A549 (cell line): ENCODE measurements around the gene P4HA1. TPM values are rescaled to one million over a fixed set of nuclear protein-coding genes. Genes with fewer than 3 reads are reported as not detected.

ENCODE experiments used
- ATAC-seq, 2 experiments: fragments of 200-7000 bp in 1 of 2; fragments of >200 bp in 1 of 2; cut with Nextera tagmentation in 1 of 2; cut with Tn5 transposase in 1 of 2; 3 replicates each; pipeline versions ENCODE4 v1.8.0 to v1.9.1; 2018 to 2020; ENCODE audit warnings: mild to moderate bottlenecking in 1 of 2, moderate library complexity in 1 of 2
- CTCF ChIA-PET: fragments of 300-600 bp; sonication (Branson Sonifier 250); formaldehyde crosslinking; extraction: SDS; loops from one replicate; lab custom pipeline; 2021; ENCODE audit warnings: antibody characterized with exemption, inconsistent platforms; lab: Yijun Ruan, JAX
- POLR2A ChIA-PET: fragments of 350-600 bp; formaldehyde crosslinking; extraction: SDS; loops from one replicate; lab custom pipeline; 2021; ENCODE audit warnings: antibody characterized with exemption, inconsistent platforms; lab: Yijun Ruan, JAX
- DNase-seq, 2 experiments: peaks; one replicate each; pipeline versions ENCODE4 v3.0.0 to v3.0.0-alpha.2; 2011 to 2016; ENCODE audit warnings: low read depth in 1 of 2, low spot score in 1 of 2
- FAIRE-seq: peaks from 2 replicates; lab custom pipeline; 2011; peaks lifted over from hg19 to GRCh38; lab: Jason Lieb, UNC
- H3K27ac ChIP-seq, 2 experiments: fragments of >200 bp; sonication (Bioruptor Twin); formaldehyde crosslinking; 3 replicates each; pipeline ENCODE4 v1.5.1; 2016 to 2017
- H3K4me1 ChIP-seq: fragments of >200 bp; sonication (Bioruptor Twin); formaldehyde crosslinking; 3 replicates; pipeline ENCODE4 v1.6.1; 2016
- H3K4me2 ChIP-seq: fragments of >200 bp; sonication (Bioruptor Twin); formaldehyde crosslinking; 3 replicates; pipeline ENCODE4 v1.6.1; 2016
- H3K4me3 ChIP-seq: fragments of >200 bp; sonication (Bioruptor Twin); formaldehyde crosslinking; 3 replicates; pipeline ENCODE4 v1.5.1; 2016
- H3K9me3 ChIP-seq: fragments of >200 bp; sonication (Bioruptor Twin); formaldehyde crosslinking; 3 replicates; pipeline ENCODE4 v1.6.1; 2016
- ATOH8 ChIP-seq: fragments of 250-450 bp; sonication (Bioruptor Pico); IDR thresholded peaks from 2 replicates; pipeline ENCODE4 v1.5.0; 2020; ENCODE audit warnings: low read depth, mild to moderate bottlenecking, moderate library complexity
- BCL3 ChIP-seq: fragments of >200 bp; sonication (Bioruptor Twin); formaldehyde crosslinking; IDR thresholded peaks from 3 replicates; pipeline ENCODE4 v1.6.1; 2016
- CBX8 ChIP-seq: fragments of 200-600 bp; sonication (generic); IDR thresholded peaks from 2 replicates; pipeline ENCODE4 v1.6.1; 2016
- EHMT2 ChIP-seq: fragments of 200-600 bp; sonication (generic); IDR thresholded peaks from 2 replicates; pipeline ENCODE4 v1.6.1; 2016; ENCODE audit warnings: antibody characterized with exemption, low read depth, mild to moderate bottlenecking, moderate library complexity
- ELK1 ChIP-seq: fragments of 150-350 bp; IDR thresholded peaks from 2 replicates; pipeline ENCODE4 v1.6.1; 2014; ENCODE audit warnings: low read depth, mild to moderate bottlenecking, low read length
- EP300 ChIP-seq, 2 experiments: fragments of >200 bp; sonication (Bioruptor Twin); formaldehyde crosslinking; IDR thresholded peaks; 2 replicates in 1 of 2; 3 replicates in 1 of 2; pipeline ENCODE4 v1.6.1; 2016 to 2017
- FOXS1 ChIP-seq: fragments of 250-450 bp; sonication (Bioruptor Pico); IDR thresholded peaks from 2 replicates; pipeline ENCODE4 v1.5.0; 2020; ENCODE audit warnings: mild to moderate bottlenecking, moderate library complexity
- HEYL ChIP-seq: fragments of 250-450 bp; sonication (Bioruptor Pico); IDR thresholded peaks from 2 replicates; pipeline ENCODE4 v1.8.0; 2021; ENCODE audit warnings: mild to moderate bottlenecking, moderate library complexity
- JUN ChIP-seq, 2 experiments: fragments of >200 bp; sonication (Bioruptor Twin); formaldehyde crosslinking; IDR thresholded peaks; 2 replicates in 1 of 2; 3 replicates in 1 of 2; pipeline ENCODE4 v1.6.1; 2016 to 2017
- MAFK ChIP-seq: fragments of 450-650 bp; IDR thresholded peaks from 2 replicates; pipeline ENCODE4 v1.6.1; 2014; ENCODE audit not compliant: partially characterized antibody
- MAX ChIP-seq: IDR thresholded peaks from 2 replicates; pipeline ENCODE4 v1.6.1; 2012
- MAZ ChIP-seq: fragments of 150-350 bp; IDR thresholded peaks from 2 replicates; pipeline ENCODE4 v1.6.1; 2014; ENCODE audit warnings: antibody characterized with exemption, low read depth, low read length, borderline replicate concordance
- MYC ChIP-seq: IDR thresholded peaks from 2 replicates; pipeline ENCODE4 v1.6.1; 2012; ENCODE audit warnings: mild to moderate bottlenecking, inconsistent platforms, low read length, improper control_type of control experiment, borderline replicate concordance
- NFE2L2 ChIP-seq: fragments of 150-350 bp; conservative IDR thresholded peaks from 2 replicates; pipeline ENCODE4 v1.6.1; 2014; ENCODE audit warnings: low read length
- NPAS2 ChIP-seq: fragments of 250-450 bp; sonication (Bioruptor Pico); IDR thresholded peaks from 2 replicates; pipeline ENCODE4 v1.8.0; 2022; ENCODE audit warnings: mild to moderate bottlenecking, moderate library complexity, borderline replicate concordance
- NR3C1 ChIP-seq: fragments of >200 bp; sonication (Bioruptor Twin); formaldehyde crosslinking; IDR thresholded peaks from 3 replicates; pipeline ENCODE4 v1.6.1; 2017
- PBX3 ChIP-seq: IDR thresholded peaks from 2 replicates; pipeline ENCODE4 v1.6.1; 2012
- PHF8 ChIP-seq: fragments of 200-600 bp; sonication (generic); IDR thresholded peaks from 2 replicates; pipeline ENCODE4 v1.6.1; 2016; ENCODE audit warnings: low read depth, mild to moderate bottlenecking, antibody characterized with exemption, moderate library complexity, borderline replicate concordance
- POLR2A ChIP-seq: IDR thresholded peaks from 2 replicates; pipeline ENCODE4 v1.6.1; 2012; ENCODE audit warnings: mild to moderate bottlenecking, low read length
- POLR2AphosphoS2 ChIP-seq: conservative IDR thresholded peaks from 2 replicates; pipeline ENCODE4 v1.6.1; 2012; ENCODE audit warnings: low read length, improper control_type of control experiment, inconsistent platforms
- RAD21 ChIP-seq, 2 experiments: fragments of >200 bp in 1 of 2; sonication (Bioruptor Twin) in 1 of 2; formaldehyde crosslinking in 1 of 2; IDR thresholded peaks in 1 of 2; conservative IDR thresholded peaks in 1 of 2; 2 replicates in 1 of 2; 3 replicates in 1 of 2; pipeline ENCODE4 v1.6.1; 2012 to 2018; ENCODE audit warnings: inconsistent platforms in 1 of 2
- RARB ChIP-seq: fragments of 250-450 bp; sonication (Bioruptor Pico); IDR thresholded peaks from 2 replicates; pipeline ENCODE4 v1.8.0; 2021; ENCODE audit warnings: mild to moderate bottlenecking, moderate library complexity
- RNF2 ChIP-seq: fragments of 200-600 bp; sonication (generic); IDR thresholded peaks from 2 replicates; pipeline ENCODE4 v1.6.1; 2016; ENCODE audit warnings: low read depth, mild to moderate bottlenecking, antibody characterized with exemption, moderate library complexity, borderline replicate concordance
- SMC3 ChIP-seq: fragments of >200 bp; sonication (Bioruptor Twin); formaldehyde crosslinking; IDR thresholded peaks from 3 replicates; pipeline ENCODE4 v1.6.1; 2018; ENCODE audit warnings: inconsistent platforms
- SREBF2 ChIP-seq: fragments of 450-650 bp; IDR thresholded peaks from 2 replicates; pipeline ENCODE4 v1.6.1; 2014; ENCODE audit warnings: mild to moderate bottlenecking, moderate library complexity
- TFCP2L1 ChIP-seq: fragments of 250-450 bp; sonication (Bioruptor Pico); IDR thresholded peaks from 2 replicates; pipeline ENCODE4 v1.5.0; 2021; ENCODE audit warnings: mild to moderate bottlenecking
- USF2 ChIP-seq: fragments of 450-650 bp; IDR thresholded peaks from 2 replicates; pipeline ENCODE4 v1.6.1; 2014; ENCODE audit warnings: antibody characterized with exemption
- ZFP36 ChIP-seq: fragments of 450-650 bp; IDR thresholded peaks from 2 replicates; pipeline ENCODE4 v1.6.1; 2014; ENCODE audit warnings: borderline replicate concordance; ENCODE audit not compliant: partially characterized antibody
- ZSCAN20 ChIP-seq: fragments of 250-450 bp; sonication (Bioruptor Pico); IDR thresholded peaks from 2 replicates; pipeline ENCODE4 v1.8.0; 2022; ENCODE audit warnings: mild to moderate bottlenecking, moderate library complexity
- WGBS: methylation state at CpG from one replicate; pipeline ENCODE4 v1.1.6; 2017; ENCODE audit errors: missing lambda C conversion rate; 5-methylcytosine and 5-hydroxymethylcytosine counted together
- polyA minus RNA-seq: library from RNA; depleted of rRNA, polyadenylated mRNA; stranded (reverse); fragments of >200 nt; gene quantifications from 2 replicates; pipeline ENCODE4 v1.2.3, GENCODE V29; 2011; rRNA and poly(A)+ RNA removed
- polyA plus RNA-seq, 4 experiments: library from polyadenylated mRNA; depleted of rRNA in 3 of 4; stranded (reverse); fragments of >200 nt; fragmentation: RNase III in 1 of 4; extraction: RNeasy Plus Mini Kit Qiagen cat#74134 plus additional on column Dnase treatment in 1 of 4; gene quantifications; 2 replicates in 3 of 4; 3 replicates in 1 of 4; pipeline ENCODE4 v1.2.3, GENCODE V29; 2011 to 2017

Gene P4HA1
- polyA plus RNA-seq (2011; rRNA removed) (46.1 and 49.0 TPM in 2 replicates), polyA plus RNA-seq (2017; fragmentation: RNase III; extraction: RNeasy Plus Mini Kit Qiagen cat#74134 plus additional on column Dnase treatment) (20.6 to 23.7 TPM (median 22.6 TPM) in 3 replicates), polyA minus RNA-seq (9.3 and 12.4 TPM in 2 replicates)
- polyA plus RNA-seq (2012; cell fraction: cytosol; rRNA removed): 6.6 and 6.9 TPM in 2 replicates
- 4.4 and 6.5 TPM in 2 replicates for polyA plus RNA-seq (2012; cell fraction: nucleus; rRNA removed)

- Histone ChIP-seq H3K4me3 (peak within 1 kb of the TSS; percentile 75), H3K4me2 (peak within 1 kb of the TSS; percentile 72), H3K27ac (peak within 1 kb of the TSS; percentile 90 to 94), H3K4me1 (peaks cover 18% of the 10 kb centered on the region), H3K9me3 (no peaks in the 10 kb centered on the region)
- ChIA-PET CTCF (interaction anchor here (0.6 to 5.1 kb wide), 22 partner anchors 9 to 79 kb away, joined by 3 to 49 read pairs (median 4); partner anchors contain the start of gene NUDT13), POLR2A (interaction anchor here (0.6 to 3.4 kb wide), 14 partner anchors 14 to 742 kb away, joined by 3 to 55 read pairs (median 4); partner anchors contain the start of genes DNAJB12, ECD, FAM149B1 and NUDT13)
- peak; percentile 90 to 96 for ATAC-seq
- FAIRE-seq: no peak
- 2% methylated on average over 50 of the region's 75 CpGs for WGBS
- peak; percentile 94 to 98 for DNase-seq
- no peak for TF ChIP-seq HEYL (CRISPR knock-in tag)
- no peak for TF ChIP-seq ZFP36
- no peak for TF ChIP-seq MAZ
- peak; percentile 84 for TF ChIP-seq SMC3
- TF ChIP-seq JUN (IDR thresholded peaks at IDR 0.05): peak; percentile 60 to 79; a peak in 4 of 5 replicates
- peak; percentile 85 for TF ChIP-seq TFCP2L1
- no peak; the same call in 1 of the 2 replicates for TF ChIP-seq MYC
- TF ChIP-seq POLR2AphosphoS2: no peak
- 0 out of 5 replicates have a peak, but pooled peaks of 1 of the 2 experiments have one; percentile 12 for TF ChIP-seq EP300 (IDR thresholded peaks at IDR 0.05)
- TF ChIP-seq FOXS1 (CRISPR knock-in tag): no peak
- no peak for TF ChIP-seq USF2
- no peak for TF ChIP-seq SREBF2
- TF ChIP-seq BCL3: peak; percentile 79; the same call in 1 of the 3 replicates
- no peak for TF ChIP-seq ZSCAN20 (CRISPR knock-in tag)
- peak; percentile 67 to 81 for TF ChIP-seq RAD21 (conservative IDR thresholded peaks at IDR 0.05 in 1 of 2, IDR thresholded peaks at IDR 0.05 in 1 of 2)
- TF ChIP-seq ELK1: no peak
- no peak for TF ChIP-seq NPAS2 (CRISPR knock-in tag)
- TF ChIP-seq NFE2L2: no peak
- TF ChIP-seq RARB (CRISPR knock-in tag): no peak
- no peak for TF ChIP-seq ATOH8 (CRISPR knock-in tag)
- TF ChIP-seq MAX: peak; percentile 72
- TF ChIP-seq EHMT2: no peak
- peak; percentile 83 for TF ChIP-seq PHF8
- TF ChIP-seq PBX3: peak; percentile 37; the same call in 1 of the 2 replicates
- peak; percentile 99 for TF ChIP-seq POLR2A
- TF ChIP-seq RNF2: no peak
- no peak for TF ChIP-seq MAFK
- TF ChIP-seq CBX8: no peak
- no peak for TF ChIP-seq NR3C1
These were observed at the start of gene P4HA1 for GRCh38 chr10:73096449-73097304. Gene P4HA1, minus strand, starts transcription at chr10:73096866. Its CDS starts 21,983 bp downstream, at chr10:73074883.
